Parathyroid adenoma (tissue), 2 donors: Measurements from ENCODE around the gene INPP5A.

ENCODE experiments used
- H2AFZ ChIP-seq: fragments of 300-600 bp; sonication (generic); one replicate; pipeline ENCODE4 v1.7.0; 2017; ENCODE audit warnings: antibody characterized with exemption, mild to moderate bottlenecking
- H3K27ac ChIP-seq: fragments of 300-600 bp; sonication (generic); one replicate; pipeline ENCODE4 v1.7.0; 2017
- H3K27me3 ChIP-seq: fragments of 300-600 bp; sonication (generic); one replicate; pipeline ENCODE4 v1.7.0; 2017; ENCODE audit warnings: low read length; ENCODE audit not compliant: control insufficient read depth, insufficient read depth
- H3K36me3 ChIP-seq: fragments of 300-600 bp; sonication (generic); one replicate; pipeline ENCODE4 v1.7.0; 2017; ENCODE audit warnings: low read length; ENCODE audit not compliant: control insufficient read depth, insufficient read depth
- H3K4me1 ChIP-seq: fragments of 300-600 bp; sonication (generic); one replicate; pipeline ENCODE4 v1.7.0; 2017; ENCODE audit warnings: control low read depth
- H3K4me2 ChIP-seq: fragments of 300-600 bp; sonication (generic); one replicate; pipeline ENCODE4 v1.7.0; 2017; ENCODE audit warnings: low read length
- H3K4me3 ChIP-seq: fragments of 300-600 bp; sonication (generic); one replicate; pipeline ENCODE4 v1.7.0; 2017; ENCODE audit warnings: low read depth, low read length
- H3K79me2 ChIP-seq: fragments of 300-600 bp; sonication (generic); one replicate; pipeline ENCODE4 v1.7.0; 2017; ENCODE audit warnings: control low read depth
- H3K9ac ChIP-seq: fragments of 300-600 bp; sonication (generic); one replicate; pipeline ENCODE4 v1.7.0; 2017; ENCODE audit warnings: mild to moderate bottlenecking
- H3K9me3 ChIP-seq: fragments of 300-600 bp; sonication (generic); one replicate; pipeline ENCODE4 v1.7.0; 2017; ENCODE audit warnings: low read length; ENCODE audit not compliant: control insufficient read depth
- TF ChIP-seq, protein P1 (sequence below): fragments of 300-600 bp; sonication (generic); IDR thresholded peaks from one replicate; pipeline ENCODE4 v1.7.0; 2017; ENCODE audit warnings: antibody characterized with exemption, mild to moderate bottlenecking
- donor health status: primary hyperparathyroidism.

The INPP5A gene

DNA sequence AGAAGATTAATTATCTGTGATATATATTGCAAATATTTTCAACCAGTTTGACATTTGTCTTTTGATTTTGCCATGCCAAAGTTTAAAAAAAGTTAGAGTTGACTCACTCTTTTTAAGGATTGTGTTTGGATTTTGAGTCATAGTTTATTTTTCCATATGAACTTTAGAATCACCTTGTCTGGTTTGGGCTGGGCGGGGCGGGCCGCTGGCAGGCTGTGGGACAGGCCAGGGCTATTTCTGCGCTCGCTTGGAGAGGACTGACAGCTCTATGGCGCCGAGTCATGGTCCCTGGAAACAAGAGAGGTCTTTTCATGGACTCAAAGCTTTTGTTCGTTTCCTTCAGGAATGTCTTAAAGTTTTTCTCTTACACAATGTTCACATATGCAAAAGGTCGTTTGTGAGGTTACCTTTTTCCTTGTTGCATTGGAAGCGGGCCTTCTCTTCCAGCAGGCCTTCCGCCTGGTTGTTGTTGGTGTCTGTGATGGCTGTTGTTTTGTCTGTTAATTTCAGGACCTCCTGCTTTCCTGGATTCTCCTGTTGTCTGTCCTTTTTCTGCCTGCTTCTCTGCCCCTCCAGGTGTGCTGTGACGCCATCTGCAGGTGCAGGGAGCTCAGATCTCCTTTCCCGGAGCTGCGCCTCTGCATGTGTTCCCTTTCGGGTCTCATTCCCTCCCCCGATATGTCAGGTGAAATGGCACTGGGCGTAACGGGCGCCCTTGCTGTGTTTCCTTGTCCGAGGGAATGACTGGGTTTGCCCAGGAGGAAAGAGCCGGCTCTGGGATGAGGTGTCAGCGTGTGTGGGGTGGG is 53.8 kb downstream of the INPP5A start:
- H3K36me3 ChIP-seq, result no peaks in the 10 kb centered on the region
- no peak overlapping the region for H3K27ac ChIP-seq
- no peaks in the 10 kb centered on the region for H3K9me3 ChIP-seq
- TF ChIP-seq, protein P1, sequence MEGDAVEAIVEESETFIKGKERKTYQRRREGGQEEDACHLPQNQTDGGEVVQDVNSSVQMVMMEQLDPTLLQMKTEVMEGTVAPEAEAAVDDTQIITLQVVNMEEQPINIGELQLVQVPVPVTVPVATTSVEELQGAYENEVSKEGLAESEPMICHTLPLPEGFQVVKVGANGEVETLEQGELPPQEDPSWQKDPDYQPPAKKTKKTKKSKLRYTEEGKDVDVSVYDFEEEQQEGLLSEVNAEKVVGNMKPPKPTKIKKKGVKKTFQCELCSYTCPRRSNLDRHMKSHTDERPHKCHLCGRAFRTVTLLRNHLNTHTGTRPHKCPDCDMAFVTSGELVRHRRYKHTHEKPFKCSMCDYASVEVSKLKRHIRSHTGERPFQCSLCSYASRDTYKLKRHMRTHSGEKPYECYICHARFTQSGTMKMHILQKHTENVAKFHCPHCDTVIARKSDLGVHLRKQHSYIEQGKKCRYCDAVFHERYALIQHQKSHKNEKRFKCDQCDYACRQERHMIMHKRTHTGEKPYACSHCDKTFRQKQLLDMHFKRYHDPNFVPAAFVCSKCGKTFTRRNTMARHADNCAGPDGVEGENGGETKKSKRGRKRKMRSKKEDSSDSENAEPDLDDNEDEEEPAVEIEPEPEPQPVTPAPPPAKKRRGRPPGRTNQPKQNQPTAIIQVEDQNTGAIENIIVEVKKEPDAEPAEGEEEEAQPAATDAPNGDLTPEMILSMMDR, result no peak
- peaks cover 68% of the 10 kb centered on the region for H3K79me2 ChIP-seq
- H3K4me2 ChIP-seq, result no peak overlapping the region
- no peaks in the 10 kb centered on the region for H3K27me3 ChIP-seq
- no peak overlapping the region for H3K4me3 ChIP-seq
- H3K9ac ChIP-seq, result no peak overlapping the region
- H3K4me1 ChIP-seq, result peaks cover 3% of the 10 kb centered on the region
- no peak overlapping the region for H2AFZ ChIP-seq

DNA sequence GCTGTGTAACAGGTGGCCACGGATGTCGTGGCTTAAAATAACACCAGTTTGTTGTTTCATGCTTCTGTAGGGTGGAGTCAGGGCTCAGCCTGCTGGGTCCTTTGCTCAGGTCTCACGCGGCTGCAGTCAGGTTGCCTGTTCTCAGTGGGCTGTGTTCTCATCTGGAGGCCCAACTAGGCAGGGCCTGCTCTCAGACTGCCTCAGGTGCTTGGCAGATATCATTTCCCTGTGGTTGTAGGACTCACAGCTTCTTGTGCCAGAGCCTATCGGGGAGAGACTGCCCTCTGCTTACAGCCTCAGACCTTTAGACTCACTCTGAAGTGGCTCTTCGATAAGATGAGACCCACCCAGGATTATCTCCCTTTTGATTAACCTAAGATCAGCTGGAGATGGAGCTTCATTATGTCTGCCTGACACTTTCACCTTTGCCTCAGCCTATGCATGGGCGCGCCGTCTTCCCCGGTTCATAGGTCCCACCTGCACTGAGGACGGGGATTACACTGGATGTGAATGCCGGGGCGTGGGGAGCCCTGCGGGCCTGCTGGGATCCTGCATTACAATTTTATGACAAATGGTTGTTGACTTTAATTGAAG is 55.3 kb downstream of the INPP5A start:
- Histone ChIP-seq H3K9ac (no peak overlapping the region), H3K4me2 (no peak overlapping the region), H3K27ac (no peak overlapping the region), H2AFZ (no peak overlapping the region), H3K4me3 (no peak overlapping the region), H3K9me3 (no peaks in the 10 kb centered on the region), H3K36me3 (no peaks in the 10 kb centered on the region), H3K27me3 (no peaks in the 10 kb centered on the region), H3K79me2 (peaks cover 71% of the 10 kb centered on the region), H3K4me1 (peaks cover 3% of the 10 kb centered on the region)
- TF ChIP-seq, protein P1, result no peak

GRCh38 chr10:132593389-132593788 is 55.8 kb downstream of the INPP5A start:
- H3K79me2 ChIP-seq, result peaks cover 74% of the 10 kb centered on the region
- H3K27ac ChIP-seq, result no peak overlapping the region
- H3K4me2 ChIP-seq, result no peak overlapping the region
- H2AFZ ChIP-seq, result no peak overlapping the region
- H3K9ac ChIP-seq, result no peak overlapping the region
- H3K4me1 ChIP-seq, result peaks cover 3% of the 10 kb centered on the region
- H3K4me3 ChIP-seq, result no peak overlapping the region
- no peaks in the 10 kb centered on the region for H3K36me3 ChIP-seq
- no peaks in the 10 kb centered on the region for H3K27me3 ChIP-seq
- no peaks in the 10 kb centered on the region for H3K9me3 ChIP-seq
- TF ChIP-seq, protein P1, result no peak

DNA sequence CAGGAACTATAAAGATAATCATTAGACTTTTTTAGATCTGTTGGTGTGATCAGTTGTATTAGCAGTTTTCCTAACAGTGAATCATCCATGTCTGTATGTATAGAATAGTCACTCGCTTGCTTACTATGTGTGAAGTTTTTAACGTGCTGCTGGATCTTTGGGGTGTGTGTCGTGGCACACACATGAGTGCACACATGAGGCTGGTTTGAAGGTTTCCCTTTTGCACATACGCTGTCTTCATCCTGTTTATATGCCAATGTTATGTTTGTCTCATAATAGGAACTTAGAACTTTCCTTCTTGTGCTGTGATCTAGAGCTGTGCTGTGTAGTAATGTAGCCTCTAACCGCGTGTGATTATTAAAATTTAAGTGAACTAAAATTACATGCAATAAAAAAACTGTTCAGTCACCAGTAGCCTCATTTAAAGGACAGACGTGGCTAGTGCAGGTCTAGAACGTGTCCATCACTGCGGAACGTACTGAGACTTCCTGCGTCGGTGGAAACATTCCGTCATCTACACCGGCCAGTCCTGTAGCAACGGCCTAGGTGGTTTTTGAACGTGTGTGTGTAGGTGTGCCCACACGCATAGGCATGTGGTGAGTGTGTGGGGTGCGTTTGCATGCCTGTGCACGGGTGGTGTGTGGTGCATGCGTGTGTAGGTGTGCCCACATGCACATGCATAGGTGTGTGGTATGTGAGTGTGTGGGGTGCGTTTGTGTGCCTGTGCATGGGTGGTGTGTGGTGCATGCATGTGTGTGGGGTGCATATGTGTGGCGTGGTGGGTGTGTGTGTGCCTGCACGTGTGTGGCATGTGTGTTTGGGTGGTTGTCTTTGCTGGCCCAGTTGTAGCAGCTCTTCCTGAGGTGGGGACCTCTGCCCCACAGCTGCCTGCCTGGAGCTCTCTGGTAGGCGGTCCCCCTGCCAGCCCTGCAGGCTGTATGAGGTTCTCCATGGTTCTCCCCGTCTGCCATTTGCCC is 56.6 kb downstream of the INPP5A start:
- H3K27ac ChIP-seq, result no peak overlapping the region
- no peak overlapping the region for H3K4me3 ChIP-seq
- H3K4me2 ChIP-seq, result no peak overlapping the region
- H3K36me3 ChIP-seq, result no peaks in the 10 kb centered on the region
- H3K27me3 ChIP-seq, result no peaks in the 10 kb centered on the region
- H3K9me3 ChIP-seq, result no peaks in the 10 kb centered on the region
- no peak overlapping the region for H3K9ac ChIP-seq
- H3K4me1 ChIP-seq, result peaks cover 3% of the 10 kb centered on the region
- TF ChIP-seq, protein P1, result no peak
- peaks cover 73% of the 10 kb centered on the region for H3K79me2 ChIP-seq
- H2AFZ ChIP-seq, result no peak overlapping the region
